Thymus (tissue), 11 donors: ENCODE measurements around the gene TMEM220. TPM values are rescaled to one million over a fixed set of nuclear protein-coding genes. Genes with fewer than 3 reads are reported as not detected.

Experiments used
- DNase-seq, 9 donors: peaks; one replicate each; pipeline ENCODE4 v3.0.0-alpha.2; 2013; ENCODE audit warnings: low spot score in 9 of 9, low read depth in 6 of 9, missing footprints in 1 of 9
- H3K27ac ChIP-seq, 2 donors: one replicate each; pipeline ENCODE4 v1.5.1; 2013; ENCODE audit warnings: control low read depth in 1 of 2, low read depth in 1 of 2, low read length in 1 of 2, mild to moderate bottlenecking in 1 of 2, moderate library complexity in 1 of 2
- H3K27me3 ChIP-seq, 2 donors: one replicate each; pipeline ENCODE4 v1.5.1; 2013; ENCODE audit warnings: low read length in 1 of 2; ENCODE audit not compliant: control insufficient read depth in 2 of 2, insufficient read depth in 1 of 2
- H3K36me3 ChIP-seq, 2 donors: one replicate each; pipeline ENCODE4 v1.5.1; 2013; ENCODE audit warnings: low read length in 1 of 2, mild to moderate bottlenecking in 1 of 2, moderate library complexity in 1 of 2; ENCODE audit not compliant: control insufficient read depth in 2 of 2, insufficient read depth in 2 of 2
- H3K4me1 ChIP-seq, 2 donors: one replicate each; pipeline ENCODE4 v1.5.1; 2013; ENCODE audit warnings: low read length in 2 of 2; ENCODE audit not compliant: control insufficient read depth in 2 of 2, insufficient read depth in 2 of 2
- H3K4me3 ChIP-seq, 2 donors: one replicate each; pipeline ENCODE4 v1.5.1; 2013; ENCODE audit warnings: low read length in 2 of 2, control low read depth in 1 of 2, mild to moderate bottlenecking in 1 of 2
- H3K9me3 ChIP-seq, 2 donors: one replicate each; pipeline ENCODE4 v1.5.1; 2013; ENCODE audit warnings: low read length in 1 of 2, mild to moderate bottlenecking in 1 of 2; ENCODE audit not compliant: control insufficient read depth in 2 of 2, insufficient read depth in 1 of 2
- WGBS: extraction: QIAGEN DNeasy Blood & Tissue Kit; methylation state at CpG from one replicate; pipeline ENCODE4 v1.1.7; 2013; 5-methylcytosine and 5-hydroxymethylcytosine counted together
- polyA plus RNA-seq: library from polyadenylated mRNA; stranded (reverse); fragments of 200-250 nt; gene quantifications from one replicate; pipeline ENCODE4 v1.2.3, GENCODE V29; 2013
- total RNA-seq: library from RNA; stranded (reverse); fragments of 120-200 nt; gene quantifications from one replicate; pipeline ENCODE4 v1.2.4, GENCODE V29; 2013
- donor health status: healthy.

Gene TMEM220
- total and polyA plus RNA-seq, 2 donors = 0.85 to 2.6 TPM

- Histone ChIP-seq H3K4me3 (no peak overlapping the region), H3K27me3 (no peaks in the 10 kb centered on the region), H3K27ac (no peak overlapping the region), H3K9me3 (peaks cover 0 to 5% of the 10 kb centered on the region in 2 donors), H3K4me1 (no peaks in the 10 kb centered on the region), H3K36me3 (no peaks in the 10 kb centered on the region)
- 48% methylated on average over 9 of the region's 9 CpGs for WGBS
- peak in 2 of 9 donors; percentile 4 to 15 for DNase-seq
These were observed 42.9 kb upstream of the TMEM220 start for GRCh38 chr17:10772425-10773380.

DNA sequence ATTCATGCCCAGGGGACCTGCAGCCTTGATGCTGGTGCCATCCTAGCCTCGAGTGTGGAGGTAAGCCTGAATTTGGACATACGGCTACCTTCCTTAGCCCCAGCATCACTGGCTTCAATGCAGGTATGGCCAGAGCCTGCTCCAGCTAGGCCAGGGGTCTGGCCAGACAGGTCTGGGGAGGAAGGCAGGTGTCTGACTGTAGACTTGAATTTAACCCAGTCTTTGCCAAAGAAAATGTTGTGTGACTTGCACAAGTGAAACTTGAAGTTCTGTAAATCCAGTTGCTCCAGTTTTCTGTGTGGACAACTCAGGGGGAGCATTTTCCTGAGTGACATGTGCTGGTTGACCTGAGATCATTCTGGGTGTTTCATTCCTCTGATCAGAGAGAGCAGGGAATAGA lies 41.3 kb upstream of the TMEM220 start:
- no peak for DNase-seq
- Histone ChIP-seq H3K4me3 (no peak overlapping the region), H3K27ac (no peak overlapping the region), H3K27me3 (no peaks in the 10 kb centered on the region), H3K36me3 (no peaks in the 10 kb centered on the region), H3K9me3 (peaks cover 0 to 5% of the 10 kb centered on the region in 2 donors), H3K4me1 (no peaks in the 10 kb centered on the region)
- 91% methylated on average over 2 of the region's 2 CpGs for WGBS

- no peak for DNase-seq
- Histone ChIP-seq H3K9me3 (peaks cover 0 to 5% of the 10 kb centered on the region in 2 donors), H3K4me3 (no peak overlapping the region), H3K4me1 (no peaks in the 10 kb centered on the region), H3K36me3 (no peaks in the 10 kb centered on the region), H3K27me3 (no peaks in the 10 kb centered on the region), H3K27ac (no peak overlapping the region)
- WGBS = 96% methylated on average over 6 of the region's 6 CpGs
These were observed 40.0 kb upstream of the TMEM220 start for GRCh38 chr17:10769840-10770239.

- no peak overlapping the region for H3K27ac ChIP-seq
- WGBS = 90% methylated on average over 2 of the region's 2 CpGs
- H3K4me1 ChIP-seq = no peaks in the 10 kb centered on the region
- no peaks in the 10 kb centered on the region for H3K27me3 ChIP-seq
- DNase-seq = no peak
- no peaks in the 10 kb centered on the region for H3K36me3 ChIP-seq
- H3K9me3 ChIP-seq = peaks cover 0 to 5% of the 10 kb centered on the region in 2 donors
- H3K4me3 ChIP-seq = no peak overlapping the region
These were observed 39.0 kb upstream of the TMEM220 start for GRCh38 chr17:10768750-10769251.

- Histone ChIP-seq H3K36me3 (no peaks in the 10 kb centered on the region), H3K4me3 (no peak overlapping the region), H3K27me3 (no peaks in the 10 kb centered on the region), H3K4me1 (no peaks in the 10 kb centered on the region), H3K27ac (no peak overlapping the region), H3K9me3 (no peaks in the 10 kb centered on the region)
- DNase-seq = no peak
- WGBS = 94% methylated on average over 4 of the region's 4 CpGs
These were observed 37.4 kb upstream of the TMEM220 start for GRCh38 chr17:10767232-10767631.

- Histone ChIP-seq H3K27ac (no peak overlapping the region), H3K4me1 (no peaks in the 10 kb centered on the region), H3K4me3 (no peak overlapping the region), H3K36me3 (no peaks in the 10 kb centered on the region), H3K27me3 (no peaks in the 10 kb centered on the region), H3K9me3 (no peaks in the 10 kb centered on the region)
- 97% methylated on average over 1 of the region's 1 CpG for WGBS
- DNase-seq = no peak
These were observed 32.2 kb upstream of the TMEM220 start for GRCh38 chr17:10762037-10762436.

DNA sequence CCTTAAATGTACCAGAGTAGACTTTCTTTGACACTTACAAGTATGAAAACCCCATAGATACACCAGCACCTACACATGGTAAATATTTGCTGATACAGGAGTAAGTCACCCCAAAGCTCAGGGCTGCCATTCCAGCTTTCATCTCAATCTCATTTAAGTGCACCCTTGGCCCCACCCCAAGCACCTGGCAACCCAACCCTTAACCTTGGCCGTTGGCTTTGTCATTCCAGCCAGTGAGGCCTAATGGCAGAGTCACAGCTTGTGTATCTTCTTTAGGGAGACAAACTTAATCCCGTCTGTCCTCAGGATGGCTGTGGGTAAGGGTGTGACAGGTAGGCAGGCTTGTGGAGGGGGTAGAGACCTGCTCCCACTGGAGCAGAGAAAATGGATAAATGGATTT lies 31.5 kb upstream of the TMEM220 start:
- Histone ChIP-seq H3K36me3 (no peaks in the 10 kb centered on the region), H3K27me3 (no peaks in the 10 kb centered on the region), H3K4me3 (no peak overlapping the region), H3K4me1 (no peaks in the 10 kb centered on the region), H3K9me3 (no peaks in the 10 kb centered on the region), H3K27ac (peak overlapping the region in 1 of 2 donors; percentile 13)
- no peak for DNase-seq
- 89% methylated on average over 2 of the region's 2 CpGs for WGBS

- Histone ChIP-seq H3K36me3 (no peaks in the 10 kb centered on the region), H3K4me3 (no peak overlapping the region), H3K27me3 (no peaks in the 10 kb centered on the region), H3K4me1 (no peaks in the 10 kb centered on the region), H3K27ac (no peak overlapping the region), H3K9me3 (no peaks in the 10 kb centered on the region)
- DNase-seq = no peak
- 97% methylated on average over 6 of the region's 6 CpGs for WGBS
These were observed 28.2 kb upstream of the TMEM220 start for GRCh38 chr17:10758062-10758461.

GRCh38 chr17:10757647-10758046 lies 27.8 kb upstream of the TMEM220 start:
- Histone ChIP-seq H3K4me3 (no peak overlapping the region), H3K4me1 (no peaks in the 10 kb centered on the region), H3K9me3 (no peaks in the 10 kb centered on the region), H3K27ac (no peak overlapping the region), H3K36me3 (no peaks in the 10 kb centered on the region), H3K27me3 (no peaks in the 10 kb centered on the region)
- WGBS = 95% methylated on average over 2 of the region's 2 CpGs
- no peak for DNase-seq
